Thoracic aorta (tissue), 2 donors: ENCODE data around the gene TSPAN32. TPM values are rescaled to one million over a fixed set of nuclear protein-coding genes. Genes with fewer than 3 reads are reported as not detected.

ENCODE experiments used
- ATAC-seq: fragments of 150-250 bp; one replicate; pipeline ENCODE4 v1.8.0; 2017; ENCODE audit warnings: low read depth; ENCODE audit not compliant: insufficient number of reproducible peaks, low FRiP score
- DNase-seq: peaks from one replicate; pipeline ENCODE4 v3.0.0-alpha.2; 2020; ENCODE audit warnings: low spot score
- H3K27ac ChIP-seq, 2 donors: fragments of 200-600 bp; sonication (generic); 1 replicate in 1 of 2; 2 replicates in 1 of 2; pipeline ENCODE4 v1.5.1; 2016; ENCODE audit warnings: mild to moderate bottlenecking in 2 of 2, moderate library complexity in 2 of 2
- H3K27me3 ChIP-seq: fragments of 200-600 bp; sonication (generic); replicated peaks from 2 replicates; pipeline ENCODE4 v1.6.0; 2016; ENCODE audit warnings: mild to moderate bottlenecking; ENCODE audit not compliant: insufficient read depth
- H3K36me3 ChIP-seq: fragments of 200-600 bp; sonication (generic); one replicate; pipeline ENCODE4 v1.5.1; 2016
- H3K4me1 ChIP-seq, 2 donors: fragments of 200-600 bp; sonication (generic); 1 replicate in 1 of 2; 2 replicates in 1 of 2; pipeline versions ENCODE4 v1.5.1 to v1.6.0; 2016; ENCODE audit warnings: low read depth in 2 of 2, mild to moderate bottlenecking in 1 of 2; ENCODE audit not compliant: control insufficient read depth in 1 of 2
- H3K4me3 ChIP-seq: fragments of 200-600 bp; sonication (generic); 2 replicates; pipeline ENCODE4 v1.5.1; 2016; ENCODE audit warnings: mild to moderate bottlenecking
- H3K9me3 ChIP-seq: fragments of 200-600 bp; sonication (generic); 2 replicates; pipeline ENCODE4 v1.5.1; 2016
- total RNA-seq, 2 donors: library from RNA; depleted of rRNA; stranded (reverse); fragments of >200 nt; gene quantifications; one replicate each; pipeline versions ENCODE4 v1.1.0 to v1.2.3, GENCODE V29; 2016
- TF ChIP-seq, protein P1 (sequence below): fragments of 200-600 bp; sonication (generic); IDR thresholded peaks from one replicate; pipeline ENCODE4 v1.5.1; 2019; ENCODE audit warnings: antibody characterized with exemption

TSPAN32 gene
- total RNA-seq, 2 donors from 2014 or later, result 2.5 to 6.9 TPM

GRCh38 chr11:2289859-2290258 is 12.0 kb upstream of the TSPAN32 start:
- Histone ChIP-seq H3K9me3 (no peaks in the 10 kb centered on the region), H3K27me3 (no peaks in the 10 kb centered on the region), H3K4me3 (no peak overlapping the region), H3K4me1 (no peaks in the 10 kb centered on the region), H3K27ac (no peak overlapping the region), H3K36me3 (no peaks in the 10 kb centered on the region)
- TF ChIP-seq, protein P1, sequence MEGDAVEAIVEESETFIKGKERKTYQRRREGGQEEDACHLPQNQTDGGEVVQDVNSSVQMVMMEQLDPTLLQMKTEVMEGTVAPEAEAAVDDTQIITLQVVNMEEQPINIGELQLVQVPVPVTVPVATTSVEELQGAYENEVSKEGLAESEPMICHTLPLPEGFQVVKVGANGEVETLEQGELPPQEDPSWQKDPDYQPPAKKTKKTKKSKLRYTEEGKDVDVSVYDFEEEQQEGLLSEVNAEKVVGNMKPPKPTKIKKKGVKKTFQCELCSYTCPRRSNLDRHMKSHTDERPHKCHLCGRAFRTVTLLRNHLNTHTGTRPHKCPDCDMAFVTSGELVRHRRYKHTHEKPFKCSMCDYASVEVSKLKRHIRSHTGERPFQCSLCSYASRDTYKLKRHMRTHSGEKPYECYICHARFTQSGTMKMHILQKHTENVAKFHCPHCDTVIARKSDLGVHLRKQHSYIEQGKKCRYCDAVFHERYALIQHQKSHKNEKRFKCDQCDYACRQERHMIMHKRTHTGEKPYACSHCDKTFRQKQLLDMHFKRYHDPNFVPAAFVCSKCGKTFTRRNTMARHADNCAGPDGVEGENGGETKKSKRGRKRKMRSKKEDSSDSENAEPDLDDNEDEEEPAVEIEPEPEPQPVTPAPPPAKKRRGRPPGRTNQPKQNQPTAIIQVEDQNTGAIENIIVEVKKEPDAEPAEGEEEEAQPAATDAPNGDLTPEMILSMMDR, result no peak
- DNase-seq (no peak), ATAC-seq (no peak)

GRCh38 chr11:2290351-2290841 is 11.4 kb upstream of the TSPAN32 start:
- H3K27me3 ChIP-seq, result no peaks in the 10 kb centered on the region
- no peak overlapping the region for H3K27ac ChIP-seq
- no peaks in the 10 kb centered on the region for H3K9me3 ChIP-seq
- no peaks in the 10 kb centered on the region for H3K36me3 ChIP-seq
- TF ChIP-seq, protein P1, result no peak
- DNase-seq (no peak), ATAC-seq (no peak)
- H3K4me3 ChIP-seq, result no peak overlapping the region
- no peaks in the 10 kb centered on the region for H3K4me1 ChIP-seq

DNA sequence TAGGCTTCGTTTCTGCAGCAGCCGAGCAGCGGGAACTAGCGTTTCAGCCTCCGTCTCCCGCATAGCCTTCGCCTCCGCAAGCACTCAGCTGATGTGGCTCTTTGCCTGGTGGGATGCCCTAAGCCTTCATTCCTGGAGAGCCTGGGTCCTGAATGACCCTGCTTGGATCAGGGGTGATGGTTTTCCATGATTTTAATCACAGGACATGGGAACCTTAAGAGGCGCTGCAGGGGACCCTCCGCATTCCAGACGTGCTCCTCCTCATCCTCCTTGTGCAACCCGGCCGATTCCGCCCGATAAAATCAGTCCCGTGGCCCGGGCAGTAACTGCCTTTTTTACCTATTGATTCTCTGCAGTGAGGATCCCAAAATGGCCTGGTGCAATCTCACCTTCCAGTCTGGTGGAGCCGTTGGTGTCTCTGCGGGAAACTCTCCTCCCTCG is 8.3 kb upstream of the TSPAN32 start:
- no peak for ATAC-seq
- Histone ChIP-seq H3K36me3 (no peaks in the 10 kb centered on the region), H3K27ac (no peak overlapping the region), H3K9me3 (no peaks in the 10 kb centered on the region), H3K27me3 (no peaks in the 10 kb centered on the region), H3K4me1 (no peaks in the 10 kb centered on the region), H3K4me3 (no peak overlapping the region)
- TF ChIP-seq, protein P1, result no peak
- no peak for DNase-seq

DNA sequence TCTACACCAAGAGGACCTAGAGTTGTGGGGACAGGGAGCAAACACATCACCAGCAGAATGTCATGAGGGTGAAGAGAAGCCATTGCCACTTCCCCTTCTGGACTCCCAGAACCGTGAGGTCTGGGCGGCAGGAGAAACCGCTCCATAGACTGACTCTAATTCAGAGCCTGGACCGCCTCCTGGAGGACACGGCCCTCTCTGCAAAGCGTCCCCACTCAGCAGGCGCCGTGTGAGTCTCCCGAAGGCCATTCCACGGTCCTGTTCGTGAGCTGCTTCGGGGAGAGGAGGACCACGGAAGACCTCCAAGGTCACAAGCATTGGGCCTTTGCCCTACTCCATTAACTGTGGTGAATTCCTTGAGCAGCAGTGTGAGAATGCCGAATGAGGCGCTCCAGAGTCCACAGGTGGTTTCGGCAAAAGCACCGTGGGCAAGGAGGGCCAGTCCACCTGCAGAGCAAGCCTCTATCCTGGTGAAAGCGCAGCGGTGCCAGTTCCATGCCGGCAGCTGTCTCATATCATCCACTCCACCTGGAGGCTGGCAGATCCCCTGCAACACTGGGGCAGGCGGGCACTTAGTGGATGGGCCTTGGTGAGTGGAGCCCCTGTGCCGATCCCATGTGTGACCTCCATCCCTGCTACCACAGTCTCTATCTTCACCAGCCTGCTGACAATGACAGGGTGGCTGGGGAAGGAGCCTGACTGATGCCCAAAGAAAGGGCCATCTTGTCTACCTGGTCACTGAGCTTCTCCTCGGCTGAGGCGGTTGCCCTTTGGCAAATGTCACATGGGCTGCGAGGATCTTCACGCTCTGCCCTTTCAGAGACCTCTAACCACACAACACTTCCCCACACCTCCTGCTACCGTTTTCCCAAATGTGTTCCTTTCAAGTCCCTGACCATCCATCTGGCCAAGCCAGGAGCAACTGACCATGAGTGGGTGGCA is 7.6 kb upstream of the TSPAN32 start:
- ATAC-seq, result no peak

DNA sequence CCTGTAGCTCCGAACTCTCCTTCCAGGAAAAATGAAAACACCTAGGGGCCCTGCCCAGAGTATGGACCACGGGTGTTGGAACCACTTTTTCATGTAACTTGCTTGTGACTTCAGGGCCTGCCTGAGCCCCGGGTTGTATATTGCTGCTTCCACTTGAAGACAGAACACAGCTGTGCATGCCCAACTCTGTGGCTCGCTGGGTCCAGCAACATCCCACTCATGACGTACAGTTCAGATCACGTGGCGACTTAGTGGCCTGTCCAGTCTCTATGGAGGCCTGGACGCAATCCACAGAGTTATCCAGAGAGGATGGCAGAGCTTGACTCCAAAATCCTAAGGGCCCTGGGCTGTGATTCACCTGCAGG is 6.9 kb upstream of the TSPAN32 start:
- no peaks in the 10 kb centered on the region for H3K36me3 ChIP-seq
- DNase-seq, result no peak
- H3K27ac ChIP-seq, result no peak overlapping the region

More for the DNA sequence above, 7.6 kb upstream of the TSPAN32 start:
- Histone ChIP-seq H3K27ac (no peak overlapping the region), H3K9me3 (no peaks in the 10 kb centered on the region), H3K27me3 (no peaks in the 10 kb centered on the region), H3K4me1 (no peaks in the 10 kb centered on the region), H3K4me3 (no peak overlapping the region), H3K36me3 (no peaks in the 10 kb centered on the region)
- TF ChIP-seq, protein P1, result no peak
- DNase-seq, result no peak

More for the DNA sequence above, 6.9 kb upstream of the TSPAN32 start:
- ATAC-seq, result no peak
- Histone ChIP-seq H3K9me3 (no peaks in the 10 kb centered on the region), H3K27me3 (no peaks in the 10 kb centered on the region), H3K4me3 (no peak overlapping the region), H3K4me1 (no peaks in the 10 kb centered on the region)
- TF ChIP-seq, protein P1, result no peak
